ENCODE results near the gene MEI1.
"Not testable (repeated sequence)": the region's sequence is repeated elsewhere in the genome, so short reads cannot be mapped to it uniquely, and the experiment has no call there.

MEI1 gene

GRCh38 chr22:41834005-41834944 is 135.0 kb downstream of the MEI1 start:
- Histone ChIP-seq H3K4me3 (ENCODE audit: low read depth, low read length) (peak overlapping the region; percentile 96), H3K27ac (ENCODE audit: low read depth, low read length) (peak overlapping the region; percentile 96), H4K8ac (ENCODE audit: low read depth, low read length) (peak overlapping the region; percentile 96), H3K14ac (ENCODE audit: low read length) (peak overlapping the region; percentile 99), H3K27me3 (ENCODE audit: insufficient read depth, low read length) (no peaks in the 10 kb centered on the region), H3K4me2 (ENCODE audit: low read length) (peak overlapping the region; percentile 79), H2AFZ (ENCODE audit: insufficient read depth, low read length, poor library complexity) (peak overlapping the region; percentile 77), H3K36me3 (ENCODE audit: control insufficient read depth in 1 of 2, insufficient read depth in 2 of 2, low read length in 2 of 2) (peaks cover 6 to 19% of the 10 kb centered on the region in 2 experiments), H2AK5ac (ENCODE audit: low read length) (peak overlapping the region; percentile 92), H3K18ac (ENCODE audit: low read length) (peak overlapping the region; percentile 98), H3K4ac (ENCODE audit: low read depth, low read length) (peak overlapping the region; percentile 100), H3K4me1 (ENCODE audit: control insufficient read depth in 1 of 2, insufficient read depth in 2 of 2, low read length in 2 of 2) (peaks cover 9 to 15% of the 10 kb centered on the region in 2 experiments), H2BK12ac (ENCODE audit: low read length) (peak overlapping the region; percentile 84), H2BK120ac (ENCODE audit: insufficient read depth, low read length, poor library complexity) (peak overlapping the region; percentile 99), H3K79me2 (ENCODE audit: control insufficient read depth, insufficient read depth, low read length, poor library complexity) (peaks cover 29% of the 10 kb centered on the region), H3K9ac (ENCODE audit: low read length) (peak overlapping the region; percentile 99), H4K91ac (ENCODE audit: low read depth, low read length) (peak overlapping the region; percentile 99), H3K23ac (ENCODE audit: low read length) (no peak overlapping the region), H3K9me3 (ENCODE audit: insufficient read depth, low read depth, low read length) (no peaks in the 10 kb centered on the region), H2BK5ac (ENCODE audit: low read depth, low read length, poor library complexity) (peak overlapping the region; percentile 98), H3K79me1 (ENCODE audit: low read length) (peaks cover 19% of the 10 kb centered on the region), H4K12ac (ENCODE audit: low read depth, low read length) (peak overlapping the region; percentile 86)
- WGBS (ENCODE audit: extremely low coverage, insufficient coverage, insufficient read length), result no CpG with 5 or more reads among the region's 14 CpGs
- DNase-seq, result no peak

DNA sequence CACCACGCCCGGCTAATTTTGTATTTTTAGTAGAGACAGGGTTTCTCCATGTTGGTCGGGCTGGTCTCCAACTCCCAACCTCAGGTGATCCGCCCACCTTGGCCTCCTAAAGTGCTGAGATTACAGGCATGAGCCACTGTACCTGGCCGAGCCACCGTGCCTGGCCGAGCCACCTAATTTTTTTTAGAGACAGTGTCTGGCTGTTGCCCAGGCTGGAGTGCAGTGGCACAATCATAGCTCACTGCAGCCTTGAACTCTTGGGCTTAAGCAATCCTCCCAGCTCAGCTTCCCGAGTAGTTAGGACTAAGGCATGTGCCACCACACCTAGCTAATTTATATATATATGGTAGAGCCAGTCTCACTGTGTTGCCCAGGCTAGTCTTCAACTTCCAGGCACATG is 136.2 kb downstream of the MEI1 start:
- not testable (repeated sequence) for H3K9me3 ChIP-seq (ENCODE audit: insufficient read depth, low read depth, low read length); H2BK5ac ChIP-seq (ENCODE audit: low read depth, low read length, poor library complexity); H3K27me3 ChIP-seq (ENCODE audit: insufficient read depth, low read length); H4K8ac ChIP-seq (ENCODE audit: low read depth, low read length); H2BK12ac ChIP-seq (ENCODE audit: low read length); H3K18ac ChIP-seq (ENCODE audit: low read length); H2AK5ac ChIP-seq (ENCODE audit: low read length); H3K14ac ChIP-seq (ENCODE audit: low read length); H2BK120ac ChIP-seq (ENCODE audit: insufficient read depth, low read length, poor library complexity); H4K91ac ChIP-seq (ENCODE audit: low read depth, low read length); H3K23ac ChIP-seq (ENCODE audit: low read length); H2AFZ ChIP-seq (ENCODE audit: insufficient read depth, low read length, poor library complexity); H3K4me2 ChIP-seq (ENCODE audit: low read length); DNase-seq; H3K9ac ChIP-seq (ENCODE audit: low read length); H3K27ac ChIP-seq (ENCODE audit: low read depth, low read length); H4K12ac ChIP-seq (ENCODE audit: low read depth, low read length); H3K4me3 ChIP-seq (ENCODE audit: low read depth, low read length)
- Histone ChIP-seq H3K4me1 (ENCODE audit: control insufficient read depth in 1 of 2, insufficient read depth in 2 of 2, low read length in 2 of 2) (peaks cover 9 to 17% of the 10 kb centered on the region in 2 experiments), H3K79me1 (ENCODE audit: low read length) (peaks cover 19% of the 10 kb centered on the region), H3K36me3 (ENCODE audit: control insufficient read depth in 1 of 2, insufficient read depth in 2 of 2, low read length in 2 of 2) (peaks cover 6 to 22% of the 10 kb centered on the region in 2 experiments), H3K4ac (ENCODE audit: low read depth, low read length) (peak overlapping the region; percentile 92), H3K79me2 (ENCODE audit: control insufficient read depth, insufficient read depth, low read length, poor library complexity) (peaks cover 29% of the 10 kb centered on the region)
- WGBS (ENCODE audit: extremely low coverage, insufficient coverage, insufficient read length), result no CpG with 5 or more reads among the region's 8 CpGs

- Histone ChIP-seq H3K27ac (ENCODE audit: low read depth, low read length) (no peak overlapping the region), H2AFZ (ENCODE audit: insufficient read depth, low read length, poor library complexity) (no peak overlapping the region), H3K36me3 (ENCODE audit: control insufficient read depth in 1 of 2, insufficient read depth in 2 of 2, low read length in 2 of 2) (peaks cover 9 to 22% of the 10 kb centered on the region in 2 experiments), H4K8ac (ENCODE audit: low read depth, low read length) (no peak overlapping the region), H3K4me1 (ENCODE audit: control insufficient read depth in 1 of 2, insufficient read depth in 2 of 2, low read length in 2 of 2) (peaks cover 5 to 15% of the 10 kb centered on the region in 2 experiments), H3K79me1 (ENCODE audit: low read length) (peaks cover 17% of the 10 kb centered on the region), H3K4ac (ENCODE audit: low read depth, low read length) (peak overlapping the region; percentile 46), H2BK5ac (ENCODE audit: low read depth, low read length, poor library complexity) (peak overlapping the region; percentile 11), H2BK12ac (ENCODE audit: low read length) (no peak overlapping the region), H3K9ac (ENCODE audit: low read length) (peak overlapping the region; percentile 8), H2AK5ac (ENCODE audit: low read length) (no peak overlapping the region), H3K18ac (ENCODE audit: low read length) (no peak overlapping the region), H3K14ac (ENCODE audit: low read length) (no peak overlapping the region), H2BK120ac (ENCODE audit: insufficient read depth, low read length, poor library complexity) (no peak overlapping the region), H3K23ac (ENCODE audit: low read length) (no peak overlapping the region), H4K91ac (ENCODE audit: low read depth, low read length) (no peak overlapping the region), H3K4me2 (ENCODE audit: low read length) (no peak overlapping the region), H3K79me2 (ENCODE audit: control insufficient read depth, insufficient read depth, low read length, poor library complexity) (peaks cover 31% of the 10 kb centered on the region), H3K27me3 (ENCODE audit: insufficient read depth, low read length) (no peaks in the 10 kb centered on the region), H3K4me3 (ENCODE audit: low read depth, low read length) (no peak overlapping the region), H4K12ac (ENCODE audit: low read depth, low read length) (no peak overlapping the region), H3K9me3 (ENCODE audit: insufficient read depth, low read depth, low read length) (no peaks in the 10 kb centered on the region)
- no CpG with 5 or more reads among the region's 2 CpGs for WGBS (ENCODE audit: extremely low coverage, insufficient coverage, insufficient read length)
- DNase-seq, result no peak
These were observed 137.2 kb downstream of the MEI1 start for GRCh38 chr22:41836551-41836950.

- H3K9me3 ChIP-seq (ENCODE audit: insufficient read depth, low read depth, low read length), result no peaks in the 10 kb centered on the region
- no peak overlapping the region for H3K9ac ChIP-seq (ENCODE audit: low read length)
- peaks cover 5 to 11% of the 10 kb centered on the region in 2 experiments for H3K4me1 ChIP-seq (ENCODE audit: control insufficient read depth in 1 of 2, insufficient read depth in 2 of 2, low read length in 2 of 2)
- no CpG with 5 or more reads among the region's 1 CpG for WGBS (ENCODE audit: extremely low coverage, insufficient coverage, insufficient read length)
- H3K27ac ChIP-seq (ENCODE audit: low read depth, low read length), result peak overlapping the region; percentile 11
- peak overlapping the region; percentile 4 for H3K18ac ChIP-seq (ENCODE audit: low read length)
- H2AFZ ChIP-seq (ENCODE audit: insufficient read depth, low read length, poor library complexity), result no peak overlapping the region
- H3K14ac ChIP-seq (ENCODE audit: low read length), result no peak overlapping the region
- peaks cover 2% of the 10 kb centered on the region for H3K79me1 ChIP-seq (ENCODE audit: low read length)
- H3K4ac ChIP-seq (ENCODE audit: low read depth, low read length), result peak overlapping the region; percentile 35
- H3K79me2 ChIP-seq (ENCODE audit: control insufficient read depth, insufficient read depth, low read length, poor library complexity), result peaks cover 18% of the 10 kb centered on the region
- no peak overlapping the region for H3K4me3 ChIP-seq (ENCODE audit: low read depth, low read length)
- H3K4me2 ChIP-seq (ENCODE audit: low read length), result no peak overlapping the region
- H4K91ac ChIP-seq (ENCODE audit: low read depth, low read length), result no peak overlapping the region
- no peak overlapping the region for H2BK12ac ChIP-seq (ENCODE audit: low read length)
- no peak overlapping the region for H3K23ac ChIP-seq (ENCODE audit: low read length)
- peaks cover 11 to 22% of the 10 kb centered on the region in 2 experiments for H3K36me3 ChIP-seq (ENCODE audit: control insufficient read depth in 1 of 2, insufficient read depth in 2 of 2, low read length in 2 of 2)
- H4K12ac ChIP-seq (ENCODE audit: low read depth, low read length), result no peak overlapping the region
- no peak overlapping the region for H2BK120ac ChIP-seq (ENCODE audit: insufficient read depth, low read length, poor library complexity)
- DNase-seq, result no peak
- no peak overlapping the region for H4K8ac ChIP-seq (ENCODE audit: low read depth, low read length)
- H2BK5ac ChIP-seq (ENCODE audit: low read depth, low read length, poor library complexity), result peak overlapping the region; percentile 29
- no peaks in the 10 kb centered on the region for H3K27me3 ChIP-seq (ENCODE audit: insufficient read depth, low read length)
- H2AK5ac ChIP-seq (ENCODE audit: low read length), result no peak overlapping the region
These were observed 139.7 kb downstream of the MEI1 start for GRCh38 chr22:41838842-41839618.
